ENCODE results near the gene U2AF2.

DNA sequence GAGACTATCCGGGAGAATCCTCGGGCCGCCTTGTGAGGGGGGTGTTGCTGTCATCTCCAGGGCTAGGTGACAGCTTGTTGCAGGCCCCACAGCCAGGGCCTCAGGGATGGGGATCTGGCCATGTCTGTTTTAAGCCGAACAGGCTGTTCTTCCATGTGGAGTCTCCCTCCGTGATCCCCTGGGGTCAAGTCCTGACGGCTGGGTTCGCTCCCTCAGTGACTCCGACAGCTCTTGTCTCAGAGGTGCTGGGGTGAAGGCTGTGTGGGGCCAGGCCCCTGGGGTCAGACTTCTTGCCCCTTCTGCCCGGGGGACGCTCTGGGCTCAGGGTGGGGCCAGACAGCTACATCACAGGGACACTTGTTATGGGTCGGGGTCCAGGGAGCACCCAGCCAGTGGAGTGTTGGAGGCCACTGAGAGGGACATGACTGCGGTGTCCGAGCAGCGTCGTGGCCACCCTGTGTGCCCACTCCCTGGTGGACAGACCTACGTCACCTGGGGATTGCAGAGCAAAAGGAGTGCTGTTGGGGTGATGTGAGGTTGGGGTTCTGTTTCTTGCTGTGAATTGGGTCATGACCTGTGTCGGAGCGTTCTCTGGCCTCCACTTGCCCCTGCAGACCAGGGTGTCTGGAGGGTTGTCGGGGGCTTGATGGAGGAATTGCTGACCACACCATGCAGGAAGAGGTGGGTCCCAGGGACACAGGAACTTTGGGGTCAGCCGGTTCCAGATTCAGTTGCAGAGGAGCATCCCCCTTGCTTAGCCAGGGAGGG, 41.6 kb downstream of the U2AF2 start:
- TF ChIP-seq, protein P1, sequence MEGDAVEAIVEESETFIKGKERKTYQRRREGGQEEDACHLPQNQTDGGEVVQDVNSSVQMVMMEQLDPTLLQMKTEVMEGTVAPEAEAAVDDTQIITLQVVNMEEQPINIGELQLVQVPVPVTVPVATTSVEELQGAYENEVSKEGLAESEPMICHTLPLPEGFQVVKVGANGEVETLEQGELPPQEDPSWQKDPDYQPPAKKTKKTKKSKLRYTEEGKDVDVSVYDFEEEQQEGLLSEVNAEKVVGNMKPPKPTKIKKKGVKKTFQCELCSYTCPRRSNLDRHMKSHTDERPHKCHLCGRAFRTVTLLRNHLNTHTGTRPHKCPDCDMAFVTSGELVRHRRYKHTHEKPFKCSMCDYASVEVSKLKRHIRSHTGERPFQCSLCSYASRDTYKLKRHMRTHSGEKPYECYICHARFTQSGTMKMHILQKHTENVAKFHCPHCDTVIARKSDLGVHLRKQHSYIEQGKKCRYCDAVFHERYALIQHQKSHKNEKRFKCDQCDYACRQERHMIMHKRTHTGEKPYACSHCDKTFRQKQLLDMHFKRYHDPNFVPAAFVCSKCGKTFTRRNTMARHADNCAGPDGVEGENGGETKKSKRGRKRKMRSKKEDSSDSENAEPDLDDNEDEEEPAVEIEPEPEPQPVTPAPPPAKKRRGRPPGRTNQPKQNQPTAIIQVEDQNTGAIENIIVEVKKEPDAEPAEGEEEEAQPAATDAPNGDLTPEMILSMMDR (tag by site-specific recombination; IDR thresholded peaks at IDR 0.05), result no peak
- TF ChIP-seq BCL11A (tag by site-specific recombination; IDR thresholded peaks at IDR 0.05; ENCODE audit: low read depth) (no peak), ZNF274 (IDR thresholded peaks at IDR 0.05; ENCODE audit: low read length) (no peak), ZNF274 (tag by site-specific recombination; IDR thresholded peaks at IDR 0.05; ENCODE audit: borderline replicate concordance) (no peak), YY1 (tag by site-specific recombination; IDR thresholded peaks at IDR 0.05) (no peak), PRDM1 (tag by site-specific recombination; IDR thresholded peaks at IDR 0.05) (no peak), ZNF645 (tag by site-specific recombination; IDR thresholded peaks at IDR 0.05) (no peak), REST (tag by site-specific recombination; IDR thresholded peaks at IDR 0.05) (no peak), ZNF549 (tag by site-specific recombination; IDR thresholded peaks at IDR 0.05) (no peak), ZNF202 (tag by site-specific recombination; IDR thresholded peaks at IDR 0.05; ENCODE audit: borderline replicate concordance) (no peak), ZNF513 (tag by site-specific recombination; IDR thresholded peaks at IDR 0.05) (no peak)
- TF ChIP-seq, protein P2, sequence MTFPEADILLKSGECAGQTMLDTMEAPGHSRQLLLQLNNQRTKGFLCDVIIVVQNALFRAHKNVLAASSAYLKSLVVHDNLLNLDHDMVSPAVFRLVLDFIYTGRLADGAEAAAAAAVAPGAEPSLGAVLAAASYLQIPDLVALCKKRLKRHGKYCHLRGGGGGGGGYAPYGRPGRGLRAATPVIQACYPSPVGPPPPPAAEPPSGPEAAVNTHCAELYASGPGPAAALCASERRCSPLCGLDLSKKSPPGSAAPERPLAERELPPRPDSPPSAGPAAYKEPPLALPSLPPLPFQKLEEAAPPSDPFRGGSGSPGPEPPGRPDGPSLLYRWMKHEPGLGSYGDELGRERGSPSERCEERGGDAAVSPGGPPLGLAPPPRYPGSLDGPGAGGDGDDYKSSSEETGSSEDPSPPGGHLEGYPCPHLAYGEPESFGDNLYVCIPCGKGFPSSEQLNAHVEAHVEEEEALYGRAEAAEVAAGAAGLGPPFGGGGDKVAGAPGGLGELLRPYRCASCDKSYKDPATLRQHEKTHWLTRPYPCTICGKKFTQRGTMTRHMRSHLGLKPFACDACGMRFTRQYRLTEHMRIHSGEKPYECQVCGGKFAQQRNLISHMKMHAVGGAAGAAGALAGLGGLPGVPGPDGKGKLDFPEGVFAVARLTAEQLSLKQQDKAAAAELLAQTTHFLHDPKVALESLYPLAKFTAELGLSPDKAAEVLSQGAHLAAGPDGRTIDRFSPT (tag by site-specific recombination; IDR thresholded peaks at IDR 0.05), result no peak
- TF ChIP-seq, protein P3, sequence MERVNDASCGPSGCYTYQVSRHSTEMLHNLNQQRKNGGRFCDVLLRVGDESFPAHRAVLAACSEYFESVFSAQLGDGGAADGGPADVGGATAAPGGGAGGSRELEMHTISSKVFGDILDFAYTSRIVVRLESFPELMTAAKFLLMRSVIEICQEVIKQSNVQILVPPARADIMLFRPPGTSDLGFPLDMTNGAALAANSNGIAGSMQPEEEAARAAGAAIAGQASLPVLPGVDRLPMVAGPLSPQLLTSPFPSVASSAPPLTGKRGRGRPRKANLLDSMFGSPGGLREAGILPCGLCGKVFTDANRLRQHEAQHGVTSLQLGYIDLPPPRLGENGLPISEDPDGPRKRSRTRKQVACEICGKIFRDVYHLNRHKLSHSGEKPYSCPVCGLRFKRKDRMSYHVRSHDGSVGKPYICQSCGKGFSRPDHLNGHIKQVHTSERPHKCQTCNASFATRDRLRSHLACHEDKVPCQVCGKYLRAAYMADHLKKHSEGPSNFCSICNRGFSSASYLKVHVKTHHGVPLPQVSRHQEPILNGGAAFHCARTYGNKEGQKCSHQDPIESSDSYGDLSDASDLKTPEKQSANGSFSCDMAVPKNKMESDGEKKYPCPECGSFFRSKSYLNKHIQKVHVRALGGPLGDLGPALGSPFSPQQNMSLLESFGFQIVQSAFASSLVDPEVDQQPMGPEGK (tag by site-specific recombination; IDR thresholded peaks at IDR 0.05), result no peak

Measured in HEK293 (cell line).